Hepatocyte (in vitro differentiated cells): Measurements from ENCODE around the gene PARP1. TPM values are rescaled to one million over a fixed set of nuclear protein-coding genes. Genes with fewer than 3 reads are reported as not detected.

Experiments
- DNase-seq: peaks from one replicate; pipeline ENCODE4 v3.0.0-alpha.2; 2016; ENCODE audit warnings: low spot score
- H2AFZ ChIP-seq: fragments of 200-600 bp; sonication (generic); 2 replicates; pipeline ENCODE4 v1.6.0; 2016; ENCODE audit warnings: antibody characterized with exemption, mild to moderate bottlenecking
- H3K27ac ChIP-seq: fragments of 200-600 bp; sonication (generic); 2 replicates; pipeline ENCODE4 v1.5.1; 2016; ENCODE audit warnings: mild to moderate bottlenecking
- H3K27me3 ChIP-seq: fragments of 200-600 bp; sonication (generic); 2 replicates; pipeline ENCODE4 v1.6.1; 2016
- H3K36me3 ChIP-seq: fragments of 200-600 bp; sonication (generic); replicated peaks from 2 replicates; pipeline ENCODE4 v1.5.1; 2016; ENCODE audit warnings: low read depth; ENCODE audit not compliant: insufficient read depth
- H3K4me1 ChIP-seq: fragments of 200-600 bp; sonication (generic); 2 replicates; pipeline ENCODE4 v1.5.1; 2016; ENCODE audit warnings: mild to moderate bottlenecking, moderate library complexity; ENCODE audit not compliant: insufficient read depth
- H3K4me2 ChIP-seq: fragments of 200-600 bp; sonication (generic); 2 replicates; pipeline ENCODE4 v1.6.0; 2016
- H3K4me3 ChIP-seq: fragments of 200-600 bp; sonication (generic); 2 replicates; pipeline ENCODE4 v1.5.1; 2016; ENCODE audit warnings: mild to moderate bottlenecking
- H3K79me2 ChIP-seq: fragments of 200-600 bp; sonication (generic); 2 replicates; pipeline ENCODE4 v1.6.0; 2017; ENCODE audit warnings: mild to moderate bottlenecking
- H3K9me2 ChIP-seq: fragments of 200-600 bp; sonication (generic); replicated peaks from 2 replicates; pipeline ENCODE4 v1.6.0; 2017; ENCODE audit warnings: mild to moderate bottlenecking; ENCODE audit not compliant: insufficient read depth
- H3K9me3 ChIP-seq: fragments of 200-600 bp; sonication (generic); 2 replicates; pipeline ENCODE4 v1.5.1; 2016; ENCODE audit warnings: low read depth, mild to moderate bottlenecking
- H4K20me1 ChIP-seq: fragments of 200-600 bp; sonication (generic); 2 replicates; pipeline ENCODE4 v1.6.0; 2016; ENCODE audit warnings: mild to moderate bottlenecking; ENCODE audit not compliant: insufficient read depth, poor library complexity, severe bottlenecking
- EZH2 ChIP-seq: fragments of 200-600 bp; sonication (generic); IDR thresholded peaks from 2 replicates; pipeline ENCODE4 v1.6.1; 2016; ENCODE audit warnings: antibody characterized with exemption, mild to moderate bottlenecking, borderline replicate concordance
- EZH2phosphoT487 ChIP-seq: fragments of 200-600 bp; sonication (generic); IDR thresholded peaks from one replicate; pipeline ENCODE4 v1.6.1; 2018; ENCODE audit warnings: antibody characterized with exemption, mild to moderate bottlenecking, low read depth, moderate library complexity; ENCODE audit not compliant: unreplicated experiment, severe bottlenecking
- WGBS: methylation state at CpG from one replicate; pipeline ENCODE4 v1.1.6; 2016; ENCODE audit warnings: low lambda C conversion rate; ENCODE audit errors: missing lambda C conversion rate; 5-methylcytosine and 5-hydroxymethylcytosine counted together
- polyA plus RNA-seq: library from polyadenylated mRNA; unstranded; fragments of >200 nt; fragmentation: Nextera tagmentation; extraction: Ambion mirVana; gene quantifications from 2 replicates; pipeline ENCODE4 v1.2.1, GENCODE V29; 2016
- total RNA-seq: library from RNA; depleted of rRNA; stranded (reverse); fragments of >200 nt; gene quantifications from 2 replicates; pipeline ENCODE4 v1.2.3, GENCODE V29; 2014
- TF ChIP-seq, protein P1 (sequence below): fragments of 200-600 bp; sonication (generic); IDR thresholded peaks from 2 replicates; pipeline ENCODE4 v1.5.1; 2016; ENCODE audit warnings: antibody characterized with exemption, mild to moderate bottlenecking; ENCODE audit not compliant: poor library complexity

Gene PARP1
- total and polyA plus RNA-seq, 2 experiments from 2014 or later = 59.7 to 93.0 TPM

- peaks cover 6% of the 10 kb centered on the region for H3K4me1 ChIP-seq
- no peaks in the 10 kb centered on the region for H3K9me2 ChIP-seq
- 79% methylated on average over 24 of the region's 24 CpGs for WGBS
- no peaks in the 10 kb centered on the region for H3K27me3 ChIP-seq
- H4K20me1 ChIP-seq = no peaks in the 10 kb centered on the region
- no peaks in the 10 kb centered on the region for H3K9me3 ChIP-seq
- H3K36me3 ChIP-seq = no peaks in the 10 kb centered on the region
- no peak for DNase-seq
- H3K27ac ChIP-seq = no peak overlapping the region
- no peaks in the 10 kb centered on the region for H3K79me2 ChIP-seq
- no peak overlapping the region for H2AFZ ChIP-seq
- TF ChIP-seq, protein P1, sequence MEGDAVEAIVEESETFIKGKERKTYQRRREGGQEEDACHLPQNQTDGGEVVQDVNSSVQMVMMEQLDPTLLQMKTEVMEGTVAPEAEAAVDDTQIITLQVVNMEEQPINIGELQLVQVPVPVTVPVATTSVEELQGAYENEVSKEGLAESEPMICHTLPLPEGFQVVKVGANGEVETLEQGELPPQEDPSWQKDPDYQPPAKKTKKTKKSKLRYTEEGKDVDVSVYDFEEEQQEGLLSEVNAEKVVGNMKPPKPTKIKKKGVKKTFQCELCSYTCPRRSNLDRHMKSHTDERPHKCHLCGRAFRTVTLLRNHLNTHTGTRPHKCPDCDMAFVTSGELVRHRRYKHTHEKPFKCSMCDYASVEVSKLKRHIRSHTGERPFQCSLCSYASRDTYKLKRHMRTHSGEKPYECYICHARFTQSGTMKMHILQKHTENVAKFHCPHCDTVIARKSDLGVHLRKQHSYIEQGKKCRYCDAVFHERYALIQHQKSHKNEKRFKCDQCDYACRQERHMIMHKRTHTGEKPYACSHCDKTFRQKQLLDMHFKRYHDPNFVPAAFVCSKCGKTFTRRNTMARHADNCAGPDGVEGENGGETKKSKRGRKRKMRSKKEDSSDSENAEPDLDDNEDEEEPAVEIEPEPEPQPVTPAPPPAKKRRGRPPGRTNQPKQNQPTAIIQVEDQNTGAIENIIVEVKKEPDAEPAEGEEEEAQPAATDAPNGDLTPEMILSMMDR = no peak
- H3K4me3 ChIP-seq = no peak overlapping the region
- no peak overlapping the region for H3K4me2 ChIP-seq
These were observed 17.6 kb upstream of the PARP1 start for GRCh38 chr1:226425431-226426031.

DNA sequence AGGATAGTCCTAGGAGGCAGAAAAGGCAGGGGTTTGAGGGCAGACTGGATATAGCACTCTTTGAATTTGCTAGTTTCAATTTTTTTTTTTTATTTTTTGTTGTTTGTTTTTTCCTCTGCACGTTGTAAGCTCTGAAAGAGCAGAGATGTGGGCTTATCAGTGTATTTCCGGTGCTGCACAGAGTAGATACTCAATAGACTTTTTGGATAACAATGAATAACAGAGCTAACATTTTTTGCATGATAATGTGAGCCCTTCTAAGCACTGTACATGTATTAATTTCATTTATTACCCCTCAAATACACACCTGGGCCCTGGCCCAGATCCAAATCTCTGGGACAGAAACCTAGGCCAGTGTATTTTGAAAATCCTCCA is 17.1 kb upstream of the PARP1 start:
- DNase-seq = no peak
- 74% methylated on average over 2 of the region's 2 CpGs for WGBS
- H3K27me3 ChIP-seq = no peaks in the 10 kb centered on the region

DNA sequence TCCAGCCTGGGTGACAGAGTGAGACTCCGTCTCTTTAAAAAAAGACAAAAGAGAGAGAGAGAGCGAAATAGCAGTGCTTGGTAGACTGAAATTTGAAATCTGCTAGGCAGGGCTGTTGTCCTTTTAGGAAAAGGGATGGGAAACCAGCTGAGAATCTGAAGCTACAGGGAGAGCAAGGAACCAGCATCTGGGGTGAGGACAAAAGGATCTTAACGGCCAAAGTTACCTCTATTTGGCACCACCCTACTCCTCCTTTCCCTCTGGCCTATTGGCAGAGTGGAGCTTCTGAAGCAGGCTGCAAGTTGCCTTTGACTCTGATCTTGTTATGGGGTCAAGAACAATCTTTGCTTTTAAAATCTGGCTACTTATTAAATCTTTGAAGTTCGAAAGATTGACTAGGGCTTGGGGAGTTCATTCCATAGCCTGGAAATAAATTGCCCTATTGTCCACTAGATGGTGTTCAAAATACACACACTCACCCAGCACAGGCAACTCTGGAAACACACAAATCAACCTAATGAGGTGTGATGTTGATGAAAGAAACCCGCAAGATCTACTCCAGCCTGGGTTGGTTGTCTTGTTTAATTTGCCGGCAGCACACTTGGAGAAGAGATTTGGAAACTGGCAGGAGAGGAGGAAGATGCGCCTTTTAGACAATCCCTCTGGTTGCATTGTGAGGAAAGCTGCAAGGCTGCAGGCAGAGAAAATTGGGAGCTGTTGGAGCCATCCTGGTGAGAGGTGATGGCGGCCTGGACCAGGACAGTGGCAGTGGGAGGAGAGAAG is 16.5 kb upstream of the PARP1 start:
- Histone ChIP-seq H3K4me2 (no peak overlapping the region), H3K27me3 (no peaks in the 10 kb centered on the region), H3K4me1 (peaks cover 6% of the 10 kb centered on the region), H3K4me3 (no peak overlapping the region), H3K9me2 (no peaks in the 10 kb centered on the region), H3K9me3 (no peaks in the 10 kb centered on the region), H3K36me3 (no peaks in the 10 kb centered on the region), H4K20me1 (no peaks in the 10 kb centered on the region), H2AFZ (no peak overlapping the region), H3K27ac (no peak overlapping the region), H3K79me2 (no peaks in the 10 kb centered on the region)
- WGBS = 43% methylated on average over 8 of the region's 8 CpGs
- peak; percentile 59 for DNase-seq
- no peak for TF ChIP-seq EZH2
- TF ChIP-seq, protein P1 = peak; percentile 63
- TF ChIP-seq EZH2phosphoT487 = no peak

More for the DNA sequence above, 17.1 kb upstream of the PARP1 start:
- Histone ChIP-seq H3K9me2 (no peaks in the 10 kb centered on the region), H3K4me1 (peaks cover 6% of the 10 kb centered on the region), H3K27ac (no peak overlapping the region), H3K4me2 (no peak overlapping the region), H3K79me2 (no peaks in the 10 kb centered on the region), H3K36me3 (no peaks in the 10 kb centered on the region), H3K9me3 (no peaks in the 10 kb centered on the region), H4K20me1 (no peaks in the 10 kb centered on the region), H3K4me3 (no peak overlapping the region), H2AFZ (no peak overlapping the region)
- no peak for TF ChIP-seq EZH2phosphoT487
- no peak for TF ChIP-seq EZH2
- TF ChIP-seq, protein P1 = no peak
